22Rv1 (cell line): ENCODE results near the gene BCL2L11.

Experiments
- ZFX ChIP-seq: fragments of 450-650 bp; IDR thresholded peaks from 2 replicates; pipeline ENCODE4 v1.6.1; 2017; ENCODE audit warnings: antibody characterized with exemption, borderline replicate concordance
- TF ChIP-seq, protein P1 (sequence below): fragments of 450-650 bp; IDR thresholded peaks from 2 replicates; pipeline ENCODE4 v1.5.1; 2017; ENCODE audit warnings: mild to moderate bottlenecking

- TF ChIP-seq ZFX: no peak
- TF ChIP-seq, protein P1, sequence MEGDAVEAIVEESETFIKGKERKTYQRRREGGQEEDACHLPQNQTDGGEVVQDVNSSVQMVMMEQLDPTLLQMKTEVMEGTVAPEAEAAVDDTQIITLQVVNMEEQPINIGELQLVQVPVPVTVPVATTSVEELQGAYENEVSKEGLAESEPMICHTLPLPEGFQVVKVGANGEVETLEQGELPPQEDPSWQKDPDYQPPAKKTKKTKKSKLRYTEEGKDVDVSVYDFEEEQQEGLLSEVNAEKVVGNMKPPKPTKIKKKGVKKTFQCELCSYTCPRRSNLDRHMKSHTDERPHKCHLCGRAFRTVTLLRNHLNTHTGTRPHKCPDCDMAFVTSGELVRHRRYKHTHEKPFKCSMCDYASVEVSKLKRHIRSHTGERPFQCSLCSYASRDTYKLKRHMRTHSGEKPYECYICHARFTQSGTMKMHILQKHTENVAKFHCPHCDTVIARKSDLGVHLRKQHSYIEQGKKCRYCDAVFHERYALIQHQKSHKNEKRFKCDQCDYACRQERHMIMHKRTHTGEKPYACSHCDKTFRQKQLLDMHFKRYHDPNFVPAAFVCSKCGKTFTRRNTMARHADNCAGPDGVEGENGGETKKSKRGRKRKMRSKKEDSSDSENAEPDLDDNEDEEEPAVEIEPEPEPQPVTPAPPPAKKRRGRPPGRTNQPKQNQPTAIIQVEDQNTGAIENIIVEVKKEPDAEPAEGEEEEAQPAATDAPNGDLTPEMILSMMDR: no peak
Observed at GRCh38 chr2:111216811-111217652, 96.3 kb downstream of the BCL2L11 start.
